H1 (cell line): ENCODE results near the gene SRP14. TPM values are rescaled to one million over a fixed set of nuclear protein-coding genes. Genes with fewer than 3 reads are reported as not detected.

Experiments used
- CHD7 ChIP-seq: fragments of 300-600 bp; sonication (generic); IDR thresholded peaks from 2 replicates; pipeline ENCODE4 v1.7.1; 2012; ENCODE audit warnings: low read length, moderate library complexity, mild to moderate bottlenecking, inconsistent platforms; ENCODE audit not compliant: insufficient replicate concordance
- POLR2AphosphoS5 ChIP-seq: IDR thresholded peaks from 2 replicates; pipeline ENCODE4 v1.6.1; 2011; ENCODE audit warnings: low read depth, low read length
- TEAD4 ChIP-seq: IDR thresholded peaks from 2 replicates; pipeline ENCODE4 v1.6.1; 2012; ENCODE audit warnings: low read depth, low read length, inconsistent platforms, mixed read lengths
- polyA plus RNA-seq, 7 experiments: library from polyadenylated mRNA; depleted of rRNA in 3 of 7; stranded (reverse) in 5 of 7; unstranded in 2 of 7; fragments of >200 nt in 5 of 7; fragments of 200-250 nt in 2 of 7; gene quantifications; 1 replicate in 5 of 7; 2 replicates in 1 of 7; 4 replicates in 1 of 7; pipeline versions ENCODE4 v1.2.1 to v1.2.3, GENCODE V29; 2011 to 2013; ENCODE audit warnings: missing spikeins in 2 of 7, mixed read lengths in 2 of 7
- total RNA-seq: library from RNA; stranded (reverse); fragmentation: NEBNext Ultra II Directional; extraction: Animal tissue kit (Norgen Biotek cat#: 25700); gene quantifications from 2 replicates; pipeline ENCODE4 v1.2.1, GENCODE V29; 2021

Gene SRP14
- total and polyA plus RNA-seq, 2 of the 8 experiments (the other 6 are each of a cell fraction or from before 2014, with no cell fraction given): 186 to 223 TPM

- TF ChIP-seq CHD7: no peak
- no peak for TF ChIP-seq TEAD4
- TF ChIP-seq POLR2AphosphoS5: peak; percentile 91
Observed at GRCh38 chr15:40038638-40039543, at the start of gene SRP14 (continued).
